ENCODE measurements around the gene MRPL21. TPM values are rescaled to one million over a fixed set of nuclear protein-coding genes. Genes with fewer than 3 reads are reported as not detected.

The MRPL21 gene
- polyA plus RNA-seq, 1 donor = 71.8 TPM

- H3K36me3 ChIP-seq (ENCODE audit: control insufficient read depth, insufficient read depth, low read length) = no peaks in the 10 kb centered on the region
- H3K27me3 ChIP-seq (ENCODE audit: control insufficient read depth, insufficient read depth, low read length) = peaks cover 15% of the 10 kb centered on the region
- DNase-seq = peak in 1 of 2 donors; percentile 61
- H3K27ac ChIP-seq (ENCODE audit: low read length) = peak overlapping the region; percentile 72
- H3K4me1 ChIP-seq (ENCODE audit: control insufficient read depth, insufficient read depth, low read length) = peaks cover 19% of the 10 kb centered on the region
- 90% methylated on average over 2 of the region's 62 CpGs for WGBS (ENCODE audit: insufficient coverage, low lambda C conversion rate)
- no peaks in the 10 kb centered on the region for H3K9me3 ChIP-seq (ENCODE audit: control insufficient read depth, low read depth, low read length)
- H3K4me3 ChIP-seq (ENCODE audit: low read length) = peak overlapping the region; percentile 64
These were observed 48.2 kb downstream of the MRPL21 start for GRCh38 chr11:68855205-68855981.

DNA sequence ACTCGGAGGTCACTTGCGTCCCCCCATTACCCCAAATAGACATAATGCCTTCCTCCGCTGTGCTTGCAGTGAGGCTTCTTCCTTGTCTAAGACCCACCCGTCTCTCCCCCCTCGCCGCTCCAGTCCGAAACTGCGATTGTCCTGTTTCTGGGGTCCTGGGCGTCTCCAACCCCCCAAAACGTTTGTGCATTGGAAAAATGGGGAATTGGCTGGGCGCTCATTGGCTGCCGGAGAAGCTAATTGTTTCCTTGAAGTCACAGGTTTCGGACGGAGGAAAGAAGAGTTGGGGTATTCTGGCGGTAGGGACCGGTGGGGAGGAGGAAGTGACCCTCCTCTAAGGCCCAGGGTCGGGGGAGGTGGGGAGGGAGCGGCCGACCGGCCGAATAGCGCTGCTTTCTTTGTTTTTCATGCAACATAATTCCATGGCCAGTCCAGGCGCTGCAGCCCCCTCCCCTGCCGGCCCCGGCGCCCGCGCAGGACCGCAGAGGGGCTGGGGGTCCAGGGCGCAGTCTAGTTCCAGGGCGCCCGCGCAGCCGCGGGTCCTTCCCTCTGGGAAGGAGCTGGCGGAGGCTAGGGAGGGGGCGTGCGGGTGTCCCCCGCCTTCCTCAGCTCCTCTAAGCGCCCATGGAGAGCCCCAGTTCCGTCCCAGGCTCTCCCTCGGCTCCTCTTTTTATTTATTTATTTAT lies 49.2 kb downstream of the MRPL21 start:
- H3K9me3 ChIP-seq (ENCODE audit: control insufficient read depth, low read depth, low read length) = no peaks in the 10 kb centered on the region
- DNase-seq = no peak
- no CpG with 5 or more reads among the region's 42 CpGs for WGBS (ENCODE audit: insufficient coverage, low lambda C conversion rate)

GRCh38 chr11:68852628-68853027 lies 51.0 kb downstream of the MRPL21 start:
- DNase-seq = no peak
- Histone ChIP-seq H3K36me3 (ENCODE audit: control insufficient read depth, insufficient read depth, low read length) (no peaks in the 10 kb centered on the region), H3K4me1 (ENCODE audit: control insufficient read depth, insufficient read depth, low read length) (peaks cover 11% of the 10 kb centered on the region), H3K4me3 (ENCODE audit: low read length) (no peak overlapping the region), H3K9me3 (ENCODE audit: control insufficient read depth, low read depth, low read length) (no peaks in the 10 kb centered on the region), H3K27me3 (ENCODE audit: control insufficient read depth, insufficient read depth, low read length) (peaks cover 15% of the 10 kb centered on the region), H3K27ac (ENCODE audit: low read length) (no peak overlapping the region)
- 80% methylated on average over 2 of the region's 8 CpGs for WGBS (ENCODE audit: insufficient coverage, low lambda C conversion rate)

More for the DNA sequence above, 49.2 kb downstream of the MRPL21 start:
- no peaks in the 10 kb centered on the region for H3K36me3 ChIP-seq (ENCODE audit: control insufficient read depth, insufficient read depth, low read length)
- H3K4me1 ChIP-seq (ENCODE audit: control insufficient read depth, insufficient read depth, low read length) = peaks cover 19% of the 10 kb centered on the region
- peaks cover 15% of the 10 kb centered on the region for H3K27me3 ChIP-seq (ENCODE audit: control insufficient read depth, insufficient read depth, low read length)
- no peak overlapping the region for H3K27ac ChIP-seq (ENCODE audit: low read length)
- H3K4me3 ChIP-seq (ENCODE audit: low read length) = peak overlapping the region; percentile 64

DNA sequence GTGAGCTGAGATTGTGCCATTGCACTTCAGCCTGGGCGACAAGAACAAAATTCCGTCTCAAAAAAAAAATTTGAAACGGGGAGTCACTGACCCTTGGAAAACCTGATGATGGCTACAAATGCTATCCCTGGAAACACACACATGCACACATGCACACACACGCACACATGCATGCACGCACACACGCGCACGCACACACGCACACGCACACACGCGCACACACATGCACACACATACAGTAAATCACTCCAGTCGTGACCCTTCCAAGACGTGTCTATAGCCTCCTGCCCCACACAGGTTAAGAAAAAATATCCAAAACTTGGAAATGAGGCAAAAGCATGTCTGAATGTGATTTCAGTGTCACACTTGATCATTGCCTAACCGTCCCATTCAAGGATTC lies 55.2 kb downstream of the MRPL21 start:
- no peak for DNase-seq
- H3K27me3 ChIP-seq (ENCODE audit: control insufficient read depth, insufficient read depth, low read length) = peaks cover 11% of the 10 kb centered on the region
- WGBS (ENCODE audit: insufficient coverage, low lambda C conversion rate) = 67% methylated on average over 1 of the region's 15 CpGs
- no peak overlapping the region for H3K27ac ChIP-seq (ENCODE audit: low read length)
- no peaks in the 10 kb centered on the region for H3K36me3 ChIP-seq (ENCODE audit: control insufficient read depth, insufficient read depth, low read length)
- H3K4me3 ChIP-seq (ENCODE audit: low read length) = no peak overlapping the region
- H3K9me3 ChIP-seq (ENCODE audit: control insufficient read depth, low read depth, low read length) = no peaks in the 10 kb centered on the region
- peaks cover 3% of the 10 kb centered on the region for H3K4me1 ChIP-seq (ENCODE audit: control insufficient read depth, insufficient read depth, low read length)

DNA sequence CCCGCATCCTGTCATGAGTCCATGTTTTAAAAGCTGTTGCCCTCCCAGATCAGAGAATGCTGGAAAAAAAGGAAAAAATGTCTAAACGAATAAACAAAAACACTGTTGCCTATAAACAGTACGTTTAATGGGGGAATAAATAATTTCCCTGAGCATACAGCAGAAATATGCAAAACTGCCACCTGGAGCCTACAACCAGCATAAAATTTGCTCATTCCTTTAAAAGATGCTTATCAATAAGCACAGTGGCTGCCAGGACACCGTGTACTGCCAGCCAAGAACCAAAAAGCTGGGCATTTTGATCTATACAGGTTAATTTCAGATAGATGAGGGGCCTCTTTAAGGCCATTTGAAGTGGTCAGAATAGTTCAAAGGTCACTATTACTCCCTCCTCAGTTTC lies 56.2 kb downstream of the MRPL21 start:
- H3K27me3 ChIP-seq (ENCODE audit: control insufficient read depth, insufficient read depth, low read length) = peaks cover 15% of the 10 kb centered on the region
- H3K4me3 ChIP-seq (ENCODE audit: low read length) = no peak overlapping the region
- no peak overlapping the region for H3K27ac ChIP-seq (ENCODE audit: low read length)
- 83% methylated on average over 1 of the region's 4 CpGs for WGBS (ENCODE audit: insufficient coverage, low lambda C conversion rate)
- DNase-seq = no peak
- no peaks in the 10 kb centered on the region for H3K9me3 ChIP-seq (ENCODE audit: control insufficient read depth, low read depth, low read length)
- H3K4me1 ChIP-seq (ENCODE audit: control insufficient read depth, insufficient read depth, low read length) = peaks cover 11% of the 10 kb centered on the region
- H3K36me3 ChIP-seq (ENCODE audit: control insufficient read depth, insufficient read depth, low read length) = no peaks in the 10 kb centered on the region

DNA sequence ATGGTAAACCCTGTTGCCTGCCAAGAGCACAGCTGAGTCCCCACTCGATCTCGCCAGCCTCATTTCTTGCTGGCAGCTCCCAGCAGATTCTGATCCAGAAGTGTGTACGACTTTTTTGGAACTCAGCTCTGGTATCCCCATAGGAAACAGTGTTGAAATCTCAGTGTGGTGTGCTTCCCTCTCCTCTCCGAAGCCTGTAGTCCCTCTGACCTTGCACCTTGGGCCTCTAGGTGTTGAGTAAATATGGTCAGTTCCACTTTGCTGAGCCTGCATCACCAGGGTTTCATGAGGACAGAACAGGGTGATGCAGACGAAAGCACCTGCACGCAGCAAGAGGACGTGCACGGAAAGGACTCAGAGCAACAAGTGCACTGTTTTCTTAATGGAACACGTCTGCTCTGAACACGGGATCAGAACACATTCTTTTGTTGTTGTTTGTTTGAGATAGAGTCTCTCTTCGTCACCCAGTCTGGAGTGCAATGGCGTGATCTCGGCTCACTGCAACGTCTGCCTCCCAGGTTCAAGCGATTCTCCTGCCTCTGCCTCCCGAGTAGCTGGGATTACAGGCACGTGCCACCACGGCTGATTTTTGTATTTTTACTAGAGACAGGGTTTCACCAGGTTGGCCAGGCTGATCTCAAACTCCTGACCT lies 58.2 kb downstream of the MRPL21 start:
- H3K4me3 ChIP-seq (ENCODE audit: low read length) = no peak overlapping the region
- H3K4me1 ChIP-seq (ENCODE audit: control insufficient read depth, insufficient read depth, low read length) = peaks cover 17% of the 10 kb centered on the region
- WGBS (ENCODE audit: insufficient coverage, low lambda C conversion rate) = 80% methylated on average over 1 of the region's 18 CpGs
- peaks cover 20% of the 10 kb centered on the region for H3K27me3 ChIP-seq (ENCODE audit: control insufficient read depth, insufficient read depth, low read length)
- no peaks in the 10 kb centered on the region for H3K36me3 ChIP-seq (ENCODE audit: control insufficient read depth, insufficient read depth, low read length)
- H3K27ac ChIP-seq (ENCODE audit: low read length) = no peak overlapping the region
- no peak for DNase-seq
- no peaks in the 10 kb centered on the region for H3K9me3 ChIP-seq (ENCODE audit: control insufficient read depth, low read depth, low read length)

DNA sequence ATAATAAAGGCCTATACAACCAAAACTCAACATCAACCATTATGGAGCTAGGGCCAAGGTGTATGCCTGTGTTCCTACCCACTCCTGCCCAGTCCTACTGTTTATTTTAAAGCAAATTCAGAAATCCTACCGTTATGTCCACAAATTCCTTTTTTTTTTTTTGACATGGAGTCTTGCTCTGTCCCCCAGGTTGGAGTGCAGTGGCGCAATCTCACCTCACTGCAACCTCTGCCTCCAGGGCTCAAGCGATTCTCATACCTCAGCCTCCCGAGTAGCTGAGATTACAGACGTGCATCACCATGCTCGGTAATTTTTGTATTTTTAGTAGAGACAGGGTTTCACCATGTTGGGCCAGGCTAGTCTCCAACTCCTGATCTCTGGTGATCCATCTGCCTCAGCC lies 58.8 kb downstream of the MRPL21 start:
- Histone ChIP-seq H3K27ac (ENCODE audit: low read length) (no peak overlapping the region), H3K9me3 (ENCODE audit: control insufficient read depth, low read depth, low read length) (no peaks in the 10 kb centered on the region), H3K27me3 (ENCODE audit: control insufficient read depth, insufficient read depth, low read length) (peaks cover 20% of the 10 kb centered on the region), H3K36me3 (ENCODE audit: control insufficient read depth, insufficient read depth, low read length) (no peaks in the 10 kb centered on the region), H3K4me3 (ENCODE audit: low read length) (no peak overlapping the region), H3K4me1 (ENCODE audit: control insufficient read depth, insufficient read depth, low read length) (peaks cover 23% of the 10 kb centered on the region)
- 83% methylated on average over 2 of the region's 6 CpGs for WGBS (ENCODE audit: insufficient coverage, low lambda C conversion rate)
- no peak for DNase-seq

DNA sequence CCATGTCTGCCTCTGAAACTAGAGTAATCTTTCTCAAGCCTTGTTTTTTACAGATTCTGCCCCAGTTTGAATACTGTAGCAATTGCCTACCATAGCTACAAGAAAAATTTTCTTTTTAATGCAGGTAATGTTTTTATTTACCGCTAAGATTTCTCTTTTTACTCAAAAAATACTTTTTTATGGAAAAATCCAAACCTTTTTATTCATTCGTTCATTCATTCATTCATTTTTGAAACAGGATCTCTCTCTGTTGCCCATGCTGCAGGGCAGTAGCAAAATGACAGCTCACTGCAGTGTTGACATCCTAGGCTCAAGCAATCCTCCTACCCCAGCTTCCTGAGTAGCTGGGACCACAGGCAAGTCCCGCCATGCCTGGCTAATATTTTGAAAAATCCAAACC lies 59.3 kb downstream of the MRPL21 start:
- peak overlapping the region; percentile 27 for H3K27ac ChIP-seq (ENCODE audit: low read length)
- H3K4me1 ChIP-seq (ENCODE audit: control insufficient read depth, insufficient read depth, low read length) = peaks cover 28% of the 10 kb centered on the region
- H3K9me3 ChIP-seq (ENCODE audit: control insufficient read depth, low read depth, low read length) = no peaks in the 10 kb centered on the region
- H3K4me3 ChIP-seq (ENCODE audit: low read length) = peak overlapping the region; percentile 64
- H3K36me3 ChIP-seq (ENCODE audit: control insufficient read depth, insufficient read depth, low read length) = no peaks in the 10 kb centered on the region
- peaks cover 20% of the 10 kb centered on the region for H3K27me3 ChIP-seq (ENCODE audit: control insufficient read depth, insufficient read depth, low read length)
- 96% methylated on average over 3 of the region's 3 CpGs for WGBS (ENCODE audit: insufficient coverage, low lambda C conversion rate)
- no peak for DNase-seq

GRCh38 chr11:68843703-68844312 lies 59.8 kb downstream of the MRPL21 start:
- DNase-seq = peak; percentile 77 to 92
- WGBS (ENCODE audit: insufficient coverage, low lambda C conversion rate) = no CpG with 5 or more reads among the region's 54 CpGs
- Histone ChIP-seq H3K27ac (ENCODE audit: low read length) (peak overlapping the region; percentile 27), H3K4me3 (ENCODE audit: low read length) (peak overlapping the region; percentile 64), H3K4me1 (ENCODE audit: control insufficient read depth, insufficient read depth, low read length) (peaks cover 30% of the 10 kb centered on the region), H3K36me3 (ENCODE audit: control insufficient read depth, insufficient read depth, low read length) (no peaks in the 10 kb centered on the region), H3K27me3 (ENCODE audit: control insufficient read depth, insufficient read depth, low read length) (peaks cover 20% of the 10 kb centered on the region), H3K9me3 (ENCODE audit: control insufficient read depth, low read depth, low read length) (no peaks in the 10 kb centered on the region)

GRCh38 chr11:68843052-68843561 lies 60.5 kb downstream of the MRPL21 start:
- Histone ChIP-seq H3K27ac (ENCODE audit: low read length) (peak overlapping the region; percentile 27), H3K4me3 (ENCODE audit: low read length) (peak overlapping the region; percentile 64), H3K4me1 (ENCODE audit: control insufficient read depth, insufficient read depth, low read length) (peaks cover 37% of the 10 kb centered on the region), H3K27me3 (ENCODE audit: control insufficient read depth, insufficient read depth, low read length) (peaks cover 20% of the 10 kb centered on the region), H3K9me3 (ENCODE audit: control insufficient read depth, low read depth, low read length) (no peaks in the 10 kb centered on the region), H3K36me3 (ENCODE audit: control insufficient read depth, insufficient read depth, low read length) (no peaks in the 10 kb centered on the region)
- DNase-seq = peak in 1 of 2 donors; percentile 67
- WGBS (ENCODE audit: insufficient coverage, low lambda C conversion rate) = no CpG with 5 or more reads among the region's 23 CpGs

Measured in large intestine (tissue), 3 donors.